Measurements from ENCODE around the gene PRAC2. TPM values are rescaled to one million over a fixed set of nuclear protein-coding genes. Genes with fewer than 3 reads are reported as not detected.

Gene PRAC2
- total and polyA plus RNA-seq, 2 of the 13 experiments (the other 11 are each of a cell fraction or from before 2014, with no cell fraction given), result not detected

DNA sequence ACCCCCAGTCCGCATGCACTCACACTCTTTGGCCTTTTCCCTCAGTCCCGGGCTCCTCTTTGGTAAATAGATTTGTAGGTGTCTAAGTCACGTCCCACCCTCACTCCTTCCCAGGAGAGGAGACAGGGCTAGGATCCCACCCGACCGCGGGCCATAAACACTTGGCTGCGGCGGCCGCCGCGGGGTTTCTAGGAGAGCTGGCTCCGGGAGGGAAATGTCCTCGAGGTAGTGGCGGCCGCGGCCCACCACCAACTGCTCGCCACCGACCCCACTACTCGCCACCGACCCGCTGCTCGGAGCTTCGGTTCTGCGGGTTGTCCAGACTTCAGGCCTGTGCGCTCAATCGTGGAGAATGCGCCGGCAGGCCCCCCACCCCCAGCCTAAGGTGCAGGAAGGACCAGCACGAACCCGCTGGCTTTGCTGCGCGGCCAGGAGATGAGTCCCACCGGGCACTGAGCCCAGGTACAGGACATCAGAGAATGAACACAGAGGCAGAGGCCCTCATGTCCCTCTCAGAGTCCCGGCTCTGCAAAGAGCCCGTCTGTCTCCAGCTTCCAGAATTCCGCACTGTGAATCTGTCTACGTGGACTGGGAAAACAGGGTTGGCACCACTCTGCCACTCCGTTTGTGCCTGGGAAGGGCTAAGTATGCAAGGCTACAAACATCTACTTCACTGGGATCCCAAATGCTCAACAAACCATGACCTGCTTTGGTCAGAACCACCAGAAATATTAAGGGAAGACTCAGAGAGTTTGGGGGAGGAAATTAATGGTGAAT is 2.5 kb downstream of the PRAC2 start:
- CTCF ChIA-PET (ENCODE audit: low intra/inter-chr PET ratio, low total read pairs), result interaction anchor here (0.6 to 3.8 kb wide), 3 partner anchors 65 to 153 kb away, joined by 3 to 47 read pairs (median 37); no protein-coding TSS in a partner anchor
- FAIRE-seq, result no peak
- Histone ChIP-seq H3K36me3 (replicated peaks in 1 of 2; ENCODE audit: control insufficient read depth in 1 of 2, insufficient read depth in 2 of 2, low read length in 2 of 2) (no peaks in the 10 kb centered on the region), H3K4me2 (ENCODE audit: low read depth, low read length) (peak overlapping the region; percentile 11; the same call in 1 of the 2 replicates), H3K27me3 (ENCODE audit: control insufficient read depth in 1 of 2, insufficient read depth in 2 of 2, low read length in 2 of 2) (peaks cover 26 to 88% of the 10 kb centered on the region in 2 experiments), H3K4me3 (replicated peaks in 1 of 3; ENCODE audit: insufficient read depth in 1 of 3, low read depth in 2 of 3, low read length in 3 of 3) (no peak overlapping the region), H3K9me3 (ENCODE audit: low read length) (no peaks in the 10 kb centered on the region), H3K9ac (ENCODE audit: insufficient read depth, low read depth, low read length) (no peak overlapping the region), H4K20me1 (ENCODE audit: insufficient read depth, low read length) (no peaks in the 10 kb centered on the region), H2AFZ (ENCODE audit: low read length) (no peak overlapping the region), H3K79me2 (ENCODE audit: insufficient read depth, low read length) (no peaks in the 10 kb centered on the region), H3K27ac (ENCODE audit: extremely low read length, insufficient read depth, low read length) (no peak overlapping the region), H3K4me1 (ENCODE audit: insufficient read depth, low read length) (no peaks in the 10 kb centered on the region)
- POLR2A ChIA-PET, result interaction anchor here (1.0 to 1.6 kb wide), 2 partner anchors 65 to 153 kb away, joined by 4 to 5 read pairs; no protein-coding TSS in a partner anchor
- TF ChIP-seq, protein P1, sequence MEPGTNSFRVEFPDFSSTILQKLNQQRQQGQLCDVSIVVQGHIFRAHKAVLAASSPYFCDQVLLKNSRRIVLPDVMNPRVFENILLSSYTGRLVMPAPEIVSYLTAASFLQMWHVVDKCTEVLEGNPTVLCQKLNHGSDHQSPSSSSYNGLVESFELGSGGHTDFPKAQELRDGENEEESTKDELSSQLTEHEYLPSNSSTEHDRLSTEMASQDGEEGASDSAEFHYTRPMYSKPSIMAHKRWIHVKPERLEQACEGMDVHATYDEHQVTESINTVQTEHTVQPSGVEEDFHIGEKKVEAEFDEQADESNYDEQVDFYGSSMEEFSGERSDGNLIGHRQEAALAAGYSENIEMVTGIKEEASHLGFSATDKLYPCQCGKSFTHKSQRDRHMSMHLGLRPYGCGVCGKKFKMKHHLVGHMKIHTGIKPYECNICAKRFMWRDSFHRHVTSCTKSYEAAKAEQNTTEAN (CRISPR knock-in tag; conservative IDR thresholded peaks at IDR 0.05), result no peak
- TF ChIP-seq HNRNPLL (IDR thresholded peaks at IDR 0.05; ENCODE audit: low read depth, low read length, poor library complexity, severe bottlenecking), result no peak
- TF ChIP-seq ELF1 (CRISPR knock-in tag; IDR thresholded peaks at IDR 0.05), result no peak
- TF ChIP-seq ARNT (IDR thresholded peaks at IDR 0.05), result no peak
- TF ChIP-seq HOXA3 (CRISPR knock-in tag; IDR thresholded peaks at IDR 0.05), result no peak
- no peak for TF ChIP-seq NRL (CRISPR knock-in tag; IDR thresholded peaks at IDR 0.05; ENCODE audit: borderline replicate concordance)
- TF ChIP-seq NFKB2 (CRISPR knock-in tag; IDR thresholded peaks at IDR 0.05; ENCODE audit: borderline replicate concordance), result no peak
- no peak for TF ChIP-seq JDP2 (CRISPR knock-in tag; IDR thresholded peaks at IDR 0.05; ENCODE audit: borderline replicate concordance)
- TF ChIP-seq, protein P2, sequence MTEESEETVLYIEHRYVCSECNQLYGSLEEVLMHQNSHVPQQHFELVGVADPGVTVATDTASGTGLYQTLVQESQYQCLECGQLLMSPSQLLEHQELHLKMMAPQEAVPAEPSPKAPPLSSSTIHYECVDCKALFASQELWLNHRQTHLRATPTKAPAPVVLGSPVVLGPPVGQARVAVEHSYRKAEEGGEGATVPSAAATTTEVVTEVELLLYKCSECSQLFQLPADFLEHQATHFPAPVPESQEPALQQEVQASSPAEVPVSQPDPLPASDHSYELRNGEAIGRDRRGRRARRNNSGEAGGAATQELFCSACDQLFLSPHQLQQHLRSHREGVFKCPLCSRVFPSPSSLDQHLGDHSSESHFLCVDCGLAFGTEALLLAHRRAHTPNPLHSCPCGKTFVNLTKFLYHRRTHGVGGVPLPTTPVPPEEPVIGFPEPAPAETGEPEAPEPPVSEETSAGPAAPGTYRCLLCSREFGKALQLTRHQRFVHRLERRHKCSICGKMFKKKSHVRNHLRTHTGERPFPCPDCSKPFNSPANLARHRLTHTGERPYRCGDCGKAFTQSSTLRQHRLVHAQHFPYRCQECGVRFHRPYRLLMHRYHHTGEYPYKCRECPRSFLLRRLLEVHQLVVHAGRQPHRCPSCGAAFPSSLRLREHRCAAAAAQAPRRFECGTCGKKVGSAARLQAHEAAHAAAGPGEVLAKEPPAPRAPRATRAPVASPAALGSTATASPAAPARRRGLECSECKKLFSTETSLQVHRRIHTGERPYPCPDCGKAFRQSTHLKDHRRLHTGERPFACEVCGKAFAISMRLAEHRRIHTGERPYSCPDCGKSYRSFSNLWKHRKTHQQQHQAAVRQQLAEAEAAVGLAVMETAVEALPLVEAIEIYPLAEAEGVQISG (CRISPR knock-in tag; IDR thresholded peaks at IDR 0.05), result no peak
- TF ChIP-seq, protein P3, sequence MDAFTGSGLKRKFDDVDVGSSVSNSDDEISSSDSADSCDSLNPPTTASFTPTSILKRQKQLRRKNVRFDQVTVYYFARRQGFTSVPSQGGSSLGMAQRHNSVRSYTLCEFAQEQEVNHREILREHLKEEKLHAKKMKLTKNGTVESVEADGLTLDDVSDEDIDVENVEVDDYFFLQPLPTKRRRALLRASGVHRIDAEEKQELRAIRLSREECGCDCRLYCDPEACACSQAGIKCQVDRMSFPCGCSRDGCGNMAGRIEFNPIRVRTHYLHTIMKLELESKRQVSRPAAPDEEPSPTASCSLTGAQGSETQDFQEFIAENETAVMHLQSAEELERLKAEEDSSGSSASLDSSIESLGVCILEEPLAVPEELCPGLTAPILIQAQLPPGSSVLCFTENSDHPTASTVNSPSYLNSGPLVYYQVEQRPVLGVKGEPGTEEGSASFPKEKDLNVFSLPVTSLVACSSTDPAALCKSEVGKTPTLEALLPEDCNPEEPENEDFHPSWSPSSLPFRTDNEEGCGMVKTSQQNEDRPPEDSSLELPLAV (CRISPR knock-in tag; conservative IDR thresholded peaks at IDR 0.05; ENCODE audit: low read depth), result no peak
- no peak for TF ChIP-seq ZNF33B (CRISPR knock-in tag; IDR thresholded peaks at IDR 0.05)
- TF ChIP-seq ZNF138 (CRISPR knock-in tag; IDR thresholded peaks at IDR 0.05; ENCODE audit: low read depth), result no peak
- WGBS (ENCODE audit: low lambda C conversion rate), result 45% methylated on average over 22 of the region's 38 CpGs
- no TSS peak for BruUV-seq (replicated peaks)
- intact Hi-C loops (cut with micrococcal nuclease; ENCODE audit: unreplicated experiment) (loop anchor here (2.0 kb wide), 1 partner anchor 153 kb away; no protein-coding TSS in a partner anchor), in situ Hi-C loops (cut with HindIII; ENCODE audit: extremely low pct_ligation_motif_present, low pct_unique_long_range_greater_than_20kb) (loop anchor here (5.0 kb wide), 2 partner anchors 62 to 152 kb away; no protein-coding TSS in a partner anchor)
- no peak for DNase-seq (ENCODE audit: low spot score)
- ATAC-seq, result no peak

Data from HepG2 (cell line).